Embryonic facial prominence (tissue), 1 donor: ENCODE results near the gene ISOC1.

Experiments
- DNase-seq: peaks from one replicate; pipeline ENCODE4 v3.0.0-alpha.2; 2016; ENCODE audit errors: extremely low spot score

Gene ISOC1

DNA sequence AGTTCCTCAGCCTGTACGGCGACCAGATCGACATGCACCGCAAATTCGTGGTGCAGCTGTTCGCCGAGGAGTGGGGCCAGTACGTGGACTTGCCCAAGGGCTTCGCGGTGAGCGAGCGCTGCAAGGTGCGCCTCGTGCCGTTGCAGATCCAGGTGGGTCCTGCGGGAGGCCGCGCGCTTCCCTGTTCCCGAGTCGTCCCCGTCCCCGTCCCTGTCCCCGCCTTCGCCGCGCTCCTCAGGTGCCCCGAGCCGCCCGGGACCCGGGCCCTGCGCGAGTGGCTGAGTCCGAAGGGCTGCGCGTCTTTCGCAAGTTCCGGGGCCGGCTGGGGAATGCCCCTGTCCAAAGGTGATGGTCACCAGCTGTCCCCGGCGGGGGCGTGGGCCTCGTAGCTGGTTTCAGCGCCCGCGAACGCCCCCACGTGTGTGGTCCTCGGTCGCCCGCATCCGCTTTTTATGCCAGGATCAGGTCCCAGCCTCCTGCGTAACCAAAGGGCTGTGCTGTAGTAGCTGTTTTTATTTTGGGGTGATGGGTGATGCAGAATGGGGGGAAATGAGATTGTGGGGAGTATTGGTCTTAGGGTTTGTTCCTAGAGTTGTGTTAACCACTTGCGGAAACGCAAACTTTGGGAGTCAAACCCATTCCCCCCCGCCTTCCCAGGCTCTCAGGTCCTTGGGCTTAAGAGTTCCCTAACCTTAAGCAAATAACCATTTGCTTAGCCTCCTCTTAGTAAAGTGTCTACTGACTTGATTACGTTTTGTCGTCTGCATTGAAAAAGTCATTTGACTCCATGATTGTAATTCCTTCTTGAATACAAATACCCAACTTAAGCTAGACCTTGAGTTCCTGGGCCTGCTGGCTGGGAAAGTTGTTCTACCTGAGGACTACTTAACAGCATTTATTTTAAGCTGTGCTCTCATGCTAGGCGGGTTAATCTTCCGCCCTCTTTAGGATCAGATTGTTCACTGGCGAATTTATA, 663 bp downstream of the ISOC1 start:
- peak; percentile 25 for DNase-seq

DNA sequence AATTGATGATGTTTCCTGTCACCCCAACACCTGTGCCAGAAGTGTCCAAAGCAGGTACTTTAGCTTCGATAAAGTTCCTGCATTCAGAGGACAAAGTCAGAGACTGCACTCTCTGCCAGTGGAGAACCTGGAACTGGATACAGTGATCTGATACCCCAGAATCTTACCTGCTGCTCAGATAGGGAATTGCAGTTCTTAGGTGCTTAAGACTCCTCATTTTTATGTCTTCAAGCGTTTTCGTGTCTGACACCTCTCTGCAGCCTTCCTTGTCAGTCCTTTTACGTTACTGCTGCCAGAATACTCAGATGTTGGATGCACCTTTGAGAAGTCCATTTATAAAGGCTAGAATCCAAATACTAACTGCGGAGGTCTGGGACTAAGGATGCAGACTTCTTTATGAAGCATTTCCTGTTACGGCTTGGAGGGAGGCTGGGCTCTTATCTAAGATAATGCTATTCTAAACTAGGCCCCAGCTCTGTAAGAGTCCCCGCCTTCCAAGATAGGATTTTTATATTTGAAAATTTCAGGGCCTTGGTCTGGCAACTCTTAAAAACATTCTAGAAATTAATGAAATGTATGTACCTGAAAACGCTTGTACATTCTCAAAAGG, 1.9 kb downstream of the ISOC1 start:
- DNase-seq, result no peak

DNA sequence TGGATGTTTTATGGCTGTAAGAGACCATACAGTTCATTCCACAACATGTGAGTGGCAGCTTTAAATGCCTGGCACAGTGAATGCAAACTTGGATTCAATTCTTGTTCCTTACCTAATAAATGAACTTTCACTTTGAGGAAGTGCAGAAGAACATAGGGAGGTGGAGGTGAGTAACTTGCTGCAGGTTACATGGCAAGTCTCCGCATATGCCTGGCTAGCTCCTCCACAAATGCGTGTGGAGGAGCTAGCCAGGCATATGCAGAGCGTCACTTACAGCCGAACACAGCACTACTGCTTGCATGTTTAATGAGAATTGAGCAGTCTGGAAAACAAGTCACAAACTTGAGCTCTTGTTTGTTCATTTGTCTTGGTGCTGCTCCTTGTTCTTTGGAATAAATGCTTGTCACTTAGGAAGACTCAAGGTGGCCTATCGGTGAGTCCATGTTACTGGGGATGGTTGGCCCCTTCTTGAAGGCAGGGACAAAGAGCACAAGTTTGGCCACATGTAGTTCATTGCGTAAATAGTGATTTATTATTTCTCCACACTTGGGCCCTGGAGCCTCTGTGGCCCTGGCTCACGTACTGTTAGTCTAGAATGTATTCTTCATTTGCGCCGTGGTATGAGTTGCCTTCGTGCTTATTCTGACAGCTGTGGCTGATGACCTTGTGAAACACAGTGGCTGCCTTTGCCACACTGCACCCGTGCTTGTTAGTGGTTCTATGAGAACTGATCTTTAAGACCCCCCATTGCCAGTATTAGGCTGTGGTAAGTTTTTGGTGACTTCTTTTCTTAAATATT, 3.1 kb downstream of the ISOC1 start:
- DNase-seq, result no peak

GRCh38 chr5:129098488-129099183, 4.1 kb downstream of the ISOC1 start:
- no peak for DNase-seq

- no peak for DNase-seq
Observed at GRCh38 chr5:129099184-129099569, 4.6 kb downstream of the ISOC1 start.

- no peak for DNase-seq
Observed at GRCh38 chr5:129101794-129102193, 7.2 kb downstream of the ISOC1 start.

DNA sequence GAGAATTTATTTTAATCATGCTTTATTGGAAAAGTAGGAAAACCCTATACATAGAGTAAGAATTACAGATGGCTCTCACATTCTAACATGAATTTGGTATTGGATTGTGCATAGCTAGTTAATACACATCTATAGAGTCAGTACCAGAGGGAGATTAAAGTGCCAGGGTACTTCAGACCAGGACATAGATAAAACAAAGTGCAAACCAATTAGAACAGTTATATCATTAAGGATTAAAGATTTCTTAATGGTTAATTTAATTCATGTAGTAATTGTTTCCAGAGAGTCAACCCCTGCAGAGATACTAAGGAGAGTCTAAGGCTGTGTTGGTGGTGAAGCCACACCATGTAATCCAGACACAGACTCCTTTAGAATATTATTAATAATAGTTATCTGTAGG, 8.8 kb downstream of the ISOC1 start:
- DNase-seq, result no peak

- DNase-seq, result no peak
Observed at GRCh38 chr5:129104915-129105455, 10.4 kb downstream of the ISOC1 start.

DNA sequence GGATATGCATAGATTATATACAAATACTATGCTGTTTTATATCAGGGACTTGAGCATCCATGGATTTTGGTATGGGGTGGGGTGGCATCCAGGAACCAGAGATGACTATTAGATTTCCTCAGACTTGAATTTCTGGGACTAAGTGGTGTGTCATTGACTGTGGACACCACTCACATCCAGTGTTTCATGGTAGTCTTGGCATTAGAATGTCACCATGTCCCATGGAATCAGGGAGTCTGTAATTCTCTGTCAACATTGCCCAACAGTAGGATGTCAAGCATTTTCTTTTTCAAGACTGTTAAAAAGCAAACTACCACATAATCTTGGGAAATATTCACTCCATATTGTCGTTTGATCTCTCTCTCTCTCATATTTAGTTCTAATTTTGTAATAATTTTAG, 13.1 kb downstream of the ISOC1 start:
- DNase-seq, result no peak

- no peak for DNase-seq
Observed at GRCh38 chr5:129110742-129111141, 16.2 kb downstream of the ISOC1 start.

- DNase-seq, result no peak
Observed at GRCh38 chr5:129111351-129111750, 16.8 kb downstream of the ISOC1 start.

- DNase-seq, result no peak
Observed at GRCh38 chr5:129112295-129112694, 17.7 kb downstream of the ISOC1 start.

DNA sequence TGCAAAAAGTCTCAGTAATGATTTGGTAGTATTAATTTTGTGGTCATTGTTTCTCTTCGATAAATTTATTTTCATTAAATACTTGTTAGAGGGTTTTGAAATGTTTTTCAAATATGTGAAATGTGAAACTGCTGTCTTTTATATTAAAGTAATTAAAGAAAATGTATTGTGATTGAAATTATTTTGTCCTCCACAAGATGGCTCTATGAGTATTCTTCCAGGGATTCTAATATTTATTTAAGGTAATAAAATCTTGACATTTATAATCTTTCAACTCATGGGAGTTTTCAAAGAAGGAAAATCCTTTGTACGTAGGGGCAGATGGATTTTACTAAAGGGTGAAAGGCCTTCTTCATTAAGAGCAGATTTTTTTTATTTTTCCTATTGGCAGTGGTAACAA, 19.3 kb downstream of the ISOC1 start:
- DNase-seq, result no peak

GRCh38 chr5:129114539-129115193, 20.1 kb downstream of the ISOC1 start:
- DNase-seq, result no peak

DNA sequence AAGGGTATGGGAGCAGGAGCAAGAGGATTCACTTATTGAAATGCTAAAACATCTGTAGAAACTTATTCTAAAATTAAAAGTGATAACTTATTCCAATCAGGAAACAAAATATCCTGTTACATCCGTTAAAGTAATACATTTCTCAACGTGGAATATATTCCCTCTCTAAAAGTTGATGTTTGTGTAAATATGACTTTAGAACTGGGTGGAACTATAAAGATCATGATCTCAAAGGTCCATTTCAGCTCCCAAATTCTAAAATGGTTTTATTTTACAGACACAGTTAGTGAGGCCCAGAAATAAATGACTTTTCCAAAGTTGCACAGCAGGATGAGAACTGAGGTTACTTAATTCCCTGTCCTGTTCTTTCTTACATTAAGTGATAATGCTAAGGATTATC, 21.1 kb downstream of the ISOC1 start:
- no peak for DNase-seq

DNA sequence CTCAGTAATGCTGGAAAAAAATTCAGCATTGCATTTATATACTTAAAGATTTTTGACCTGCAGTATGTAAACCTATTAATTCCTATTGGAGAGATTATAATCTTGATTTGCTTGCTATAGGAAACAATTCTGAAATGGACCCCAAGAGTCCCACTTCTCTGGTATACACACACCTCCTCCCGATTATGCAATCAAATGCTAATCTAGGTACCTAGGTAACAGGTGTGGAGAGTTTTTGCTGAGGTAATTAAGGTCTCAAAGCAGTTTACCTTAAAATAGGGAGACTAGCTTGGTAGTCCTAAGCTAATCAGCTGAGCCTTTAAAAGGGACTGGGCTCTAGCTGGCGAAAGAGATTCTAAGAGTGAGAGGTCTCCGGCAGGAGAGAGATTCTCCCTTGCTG, 22.2 kb downstream of the ISOC1 start:
- no peak for DNase-seq

- no peak for DNase-seq
Observed at GRCh38 chr5:129118405-129118804, 23.9 kb downstream of the ISOC1 start.

- no peak for DNase-seq
Observed at GRCh38 chr5:129118826-129119225, 24.3 kb downstream of the ISOC1 start.

DNA sequence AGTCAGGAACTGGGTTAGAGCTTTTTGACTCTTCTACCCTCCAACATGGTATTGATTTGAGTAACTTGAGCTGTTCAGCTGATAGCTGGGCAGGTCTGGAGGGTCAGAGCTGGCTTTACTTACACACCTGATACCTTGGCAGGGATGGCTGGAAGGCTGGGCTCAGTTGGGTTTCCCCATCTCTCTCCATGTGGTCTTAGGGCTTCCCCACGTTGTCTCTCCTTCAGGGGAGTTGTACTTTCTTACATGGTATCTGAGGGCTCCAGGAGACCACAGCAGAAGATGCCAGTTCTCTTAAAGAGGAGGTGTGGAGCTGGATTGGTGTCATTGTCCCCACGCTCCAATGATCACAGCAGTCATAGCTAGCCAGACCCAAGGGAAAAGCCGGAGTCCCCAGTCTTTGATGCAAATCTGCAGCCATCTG, 25.6 kb downstream of the ISOC1 start:
- no peak for DNase-seq

- DNase-seq, result no peak
Observed at GRCh38 chr5:129122560-129122959, 28.0 kb downstream of the ISOC1 start.

DNA sequence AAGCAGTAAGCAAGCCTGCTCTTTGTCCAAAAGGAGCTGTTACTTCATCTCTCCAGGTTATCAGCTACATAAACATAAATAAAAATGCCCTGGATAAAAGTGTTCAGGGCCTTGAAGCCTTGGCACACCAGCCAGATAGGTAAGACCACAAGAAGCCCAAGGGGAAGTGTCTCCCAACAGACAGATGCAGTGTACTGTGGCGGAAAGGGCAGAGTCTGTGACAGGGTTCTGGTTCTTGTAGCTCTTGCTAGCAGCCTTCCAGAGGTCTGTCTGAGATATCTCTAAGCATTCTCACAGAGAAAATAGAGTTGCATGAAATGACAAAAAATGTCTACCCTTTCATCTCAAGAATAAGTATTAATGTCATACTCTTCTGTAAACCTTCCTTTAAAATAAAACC, 30.1 kb downstream of the ISOC1 start:
- no peak for DNase-seq
